D341Med (cell line): ENCODE measurements around the gene APLP2.
"Not testable (repeated sequence)": the region's sequence is repeated elsewhere in the genome, so short reads cannot be mapped to it uniquely, and the experiment has no call there.

Experiments used
- DNase-seq: peaks from one replicate; pipeline ENCODE4 v3.0.0; 2012; ENCODE audit warnings: low spot score

APLP2 gene

GRCh38 chr11:130061017-130061416 lies 8.7 kb upstream of the APLP2 start:
- DNase-seq, result no peak

DNA sequence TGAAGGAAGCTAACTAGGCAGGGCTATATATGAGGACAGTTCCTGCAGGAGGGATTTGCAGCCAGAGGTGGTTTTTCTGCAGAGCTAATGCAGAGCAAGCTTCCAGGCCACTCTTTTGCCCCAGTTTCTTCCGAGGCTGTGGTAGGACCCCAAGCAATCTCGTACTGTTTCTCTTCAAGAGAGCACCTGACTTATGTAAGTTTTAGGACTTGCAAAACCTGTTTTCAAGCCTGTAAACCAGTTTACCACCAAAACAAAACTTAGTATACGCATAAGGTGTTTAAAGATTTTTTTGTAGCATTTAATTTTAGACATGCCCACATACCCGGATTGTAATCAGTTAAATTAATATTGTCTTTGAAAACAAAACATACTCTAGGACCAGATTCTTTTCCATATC lies 7.7 kb upstream of the APLP2 start:
- no peak for DNase-seq

GRCh38 chr11:130063451-130063850 lies 6.2 kb upstream of the APLP2 start:
- no peak for DNase-seq

DNA sequence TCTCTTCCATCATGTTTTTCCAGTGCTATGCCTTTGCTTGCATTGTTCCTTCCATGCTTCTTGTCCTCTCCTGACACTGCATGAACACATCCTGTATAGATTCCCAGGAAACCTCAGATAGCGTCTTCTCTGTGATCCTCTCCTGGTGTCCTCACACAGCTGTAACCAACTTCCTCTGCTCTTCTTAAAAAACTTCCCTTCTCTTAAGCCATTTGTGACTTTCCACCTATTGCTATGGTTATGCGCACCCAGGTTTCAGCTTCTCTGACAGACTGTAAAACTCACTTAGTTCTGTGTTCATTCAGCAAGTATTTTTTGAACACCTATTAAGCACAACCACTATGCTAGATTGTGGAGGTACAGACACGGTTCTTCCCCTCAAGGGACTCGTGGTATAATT lies 5.1 kb upstream of the APLP2 start:
- no peak for DNase-seq

GRCh38 chr11:130066338-130066737 lies 3.4 kb upstream of the APLP2 start:
- DNase-seq, result no peak

- DNase-seq, result no peak
Measured at GRCh38 chr11:130068546-130068985, 1.1 kb upstream of the APLP2 start.

DNA sequence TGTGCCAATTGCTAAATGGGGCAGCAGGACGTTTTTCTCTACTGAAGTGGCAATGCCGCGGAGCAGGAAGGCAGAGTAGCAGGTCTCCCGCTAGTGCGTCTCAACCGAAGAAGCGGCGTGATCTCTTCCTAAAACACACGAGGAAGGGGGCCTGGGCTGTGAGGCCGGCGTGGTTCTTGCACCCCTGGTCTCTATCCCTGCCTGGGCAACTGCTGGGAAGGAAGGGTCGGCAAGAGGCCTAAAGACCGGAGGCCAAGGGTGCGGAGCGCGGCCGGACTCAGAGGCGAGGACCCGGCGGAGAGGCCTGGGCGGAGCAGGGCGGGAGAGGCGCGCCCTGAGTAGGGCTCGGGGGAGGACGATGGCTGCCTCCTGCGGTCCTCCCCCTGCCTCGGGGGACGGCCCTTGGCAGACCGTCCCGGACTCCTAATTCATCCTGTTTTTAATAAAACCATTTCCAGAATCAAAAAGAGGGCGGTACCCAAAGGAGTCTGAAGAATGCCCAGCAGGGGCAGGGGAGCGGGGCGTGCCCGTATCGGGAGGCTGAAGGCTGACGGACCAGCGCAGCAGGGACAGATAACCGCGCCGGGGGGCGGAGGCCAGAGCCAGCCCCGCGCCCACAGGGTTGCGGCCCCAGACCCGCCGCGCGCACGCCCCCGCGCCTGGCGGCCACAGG lies 572 bp upstream of the APLP2 start:
- DNase-seq, result no peak

DNA sequence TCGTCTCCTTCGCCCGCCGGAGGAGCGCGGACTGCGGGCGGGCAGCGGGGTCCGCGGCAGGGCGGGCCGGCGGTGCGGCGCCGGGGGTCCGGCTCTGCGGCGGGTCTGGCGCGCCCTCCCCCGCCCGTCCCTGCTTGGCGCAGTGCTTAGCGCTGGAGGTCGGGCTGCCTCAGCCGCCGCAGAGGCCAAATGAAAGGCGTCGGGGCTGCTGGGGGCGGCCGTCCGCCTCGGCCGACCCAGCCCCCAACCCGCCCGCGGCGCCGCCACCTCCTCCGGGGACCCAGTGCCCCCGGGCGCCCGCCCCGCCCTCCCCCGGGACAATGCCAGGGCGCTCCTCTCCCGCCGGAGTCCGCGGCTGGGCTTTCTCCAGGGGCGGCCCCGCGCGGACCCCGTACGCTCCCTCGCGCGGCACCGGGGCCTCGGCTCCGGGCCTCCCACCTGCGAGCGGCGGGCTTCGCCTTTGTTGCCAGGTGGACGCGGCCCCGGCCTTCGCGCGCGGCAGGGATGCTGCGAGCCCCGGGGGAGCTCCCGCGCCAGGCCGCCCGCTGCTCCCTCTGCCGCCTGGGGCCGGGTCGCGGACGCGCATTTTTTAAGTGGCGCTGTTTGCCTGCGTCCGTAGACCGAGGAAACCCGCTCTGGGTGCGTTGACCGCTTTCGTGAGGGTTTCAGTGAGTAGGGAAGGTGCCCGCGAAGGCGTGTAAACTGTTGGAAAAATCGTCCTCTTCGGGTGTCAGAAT lies 583 bp downstream of the APLP2 start:
- DNase-seq, result peak; percentile 78

DNA sequence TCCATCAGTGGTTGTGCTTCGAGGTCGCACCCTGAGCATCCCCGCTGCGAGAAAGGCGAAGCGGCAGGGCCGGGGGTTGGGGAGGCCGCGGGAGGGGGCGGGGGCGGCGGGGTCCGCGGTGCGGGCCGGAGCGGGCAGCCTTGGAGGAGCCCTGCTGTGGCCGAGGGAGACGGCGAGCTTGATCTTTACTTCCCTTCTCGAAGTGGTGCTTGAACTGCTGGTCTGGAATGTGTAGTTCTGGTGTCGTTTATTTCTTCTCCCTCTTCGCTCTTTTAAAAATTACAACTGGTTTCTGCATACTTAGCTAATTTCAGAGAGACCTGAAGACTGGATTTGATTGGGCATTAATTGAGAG lies 1.1 kb downstream of the APLP2 start:
- DNase-seq, result peak; percentile 46

DNA sequence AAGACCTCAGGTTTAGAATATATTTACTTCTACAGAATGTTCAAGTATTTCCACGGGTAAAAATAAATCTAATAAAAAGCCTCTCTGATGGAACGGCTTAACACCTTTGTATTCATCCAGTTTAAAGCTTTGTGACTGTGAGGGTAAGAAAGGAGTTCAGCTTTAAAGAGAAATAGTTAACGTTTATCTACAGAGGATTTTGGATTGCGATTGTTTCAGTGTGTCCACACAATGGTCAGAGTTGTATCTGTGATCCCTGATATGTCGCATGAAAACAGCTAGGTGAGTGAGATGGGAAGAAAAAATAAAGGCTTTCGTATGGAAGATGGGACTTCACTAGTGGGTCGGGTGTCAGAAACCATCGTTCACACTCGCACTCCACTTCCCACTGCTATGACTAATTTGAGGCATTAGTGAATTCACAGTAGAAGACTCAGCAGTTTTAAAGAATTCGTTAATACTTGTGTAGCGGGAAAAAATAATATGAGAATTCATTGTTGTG lies 1.6 kb downstream of the APLP2 start:
- no peak for DNase-seq

GRCh38 chr11:130074736-130075135 lies 5.0 kb downstream of the APLP2 start:
- DNase-seq, result no peak

DNA sequence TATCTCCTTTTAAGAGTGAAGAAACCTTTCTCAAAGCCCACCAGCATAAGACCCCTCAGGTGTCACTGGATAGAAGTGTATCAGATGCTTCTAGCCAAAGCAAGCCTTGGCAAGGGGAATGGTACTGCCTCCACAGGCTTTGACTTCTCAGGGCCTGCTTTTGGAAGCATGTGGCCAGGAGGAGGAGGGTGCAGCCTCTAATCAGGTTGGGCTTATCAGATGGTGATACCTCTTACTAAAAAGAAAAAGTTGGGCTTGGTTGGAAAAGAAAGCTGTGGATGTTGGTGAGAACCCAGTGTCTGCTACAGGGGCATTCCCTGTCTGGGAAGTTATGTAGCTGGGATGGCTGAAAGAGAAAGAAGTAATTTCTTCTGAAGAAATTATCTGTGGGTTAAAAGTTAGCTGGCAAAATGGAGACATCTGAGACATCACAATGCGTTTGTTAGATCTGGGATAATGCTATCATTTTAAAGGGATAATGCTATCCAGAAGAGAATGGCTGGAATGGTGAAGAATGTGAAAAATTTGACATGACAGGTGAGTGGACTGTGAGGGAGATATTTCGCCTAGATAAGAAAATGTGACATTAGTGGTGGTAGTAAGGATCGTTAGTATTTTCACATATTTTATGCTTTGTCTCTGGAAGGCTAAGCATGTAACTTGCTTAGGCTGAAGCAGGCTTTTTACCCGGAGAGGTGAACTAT lies 7.2 kb downstream of the APLP2 start:
- DNase-seq, result no peak

DNA sequence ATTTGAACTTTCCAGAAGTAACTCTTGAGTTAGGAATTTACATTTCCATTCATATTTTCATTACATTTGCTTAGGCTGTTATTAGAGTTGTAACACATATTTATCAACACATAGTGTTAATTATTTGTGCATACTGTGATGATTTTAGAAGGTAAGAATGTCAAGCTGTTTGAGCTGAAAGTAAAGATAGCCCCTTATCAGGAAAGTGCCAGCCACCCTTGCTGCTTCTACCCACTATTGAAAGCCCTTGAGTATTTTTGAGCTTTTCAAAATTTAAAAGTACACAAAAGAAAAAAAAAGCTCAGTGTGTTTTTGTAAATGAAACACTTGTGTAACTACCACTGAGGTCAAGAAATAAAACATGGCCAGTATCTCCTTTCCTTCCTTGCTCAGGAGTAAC lies 8.0 kb downstream of the APLP2 start:
- no peak for DNase-seq

DNA sequence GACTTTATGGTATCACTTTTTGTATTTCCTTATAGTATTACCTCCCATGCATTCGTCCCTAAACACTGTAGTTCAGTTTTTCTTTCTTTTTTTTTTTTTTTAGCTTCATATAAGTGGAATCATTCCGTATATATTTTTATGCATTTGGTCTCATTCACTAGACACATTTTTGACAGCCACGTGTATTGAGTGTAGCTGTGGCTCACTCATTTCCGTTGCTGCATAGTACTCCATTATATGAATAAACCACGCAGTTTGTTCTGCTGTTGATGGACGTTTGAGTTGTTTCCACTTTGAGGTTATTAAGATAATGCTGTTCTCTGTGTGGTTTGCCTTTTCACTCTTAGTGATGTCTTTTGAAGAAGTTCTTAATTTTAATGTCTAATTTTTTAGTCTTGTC lies 8.4 kb downstream of the APLP2 start:
- DNase-seq, result no peak

DNA sequence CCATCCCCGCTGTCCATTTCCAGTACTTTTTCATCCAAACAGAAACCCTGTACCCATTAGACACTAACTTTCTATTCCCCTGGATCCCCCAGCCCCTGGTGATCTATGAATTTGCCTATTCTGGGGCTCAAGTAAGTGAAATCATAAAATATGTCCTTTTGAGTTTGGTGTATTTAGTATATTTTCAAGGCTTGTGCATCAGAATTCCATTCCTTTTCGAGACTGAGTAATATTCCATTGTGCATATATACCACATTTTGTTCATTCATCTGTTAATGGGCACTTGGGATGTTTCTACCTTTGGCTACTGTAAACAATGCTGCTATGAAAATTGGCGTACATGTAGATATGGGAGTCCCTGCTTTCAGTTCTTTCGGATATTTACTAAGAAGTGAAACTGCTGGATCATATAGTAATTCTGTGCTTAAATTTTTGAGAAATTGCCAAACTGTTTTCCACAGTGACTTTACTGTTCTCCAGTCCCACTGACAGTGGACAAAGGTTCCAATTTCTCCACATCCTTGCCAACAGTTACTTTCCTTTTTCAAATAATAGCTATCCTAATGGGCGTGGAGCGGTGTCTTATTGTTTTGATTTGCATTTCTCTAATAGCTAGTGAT lies 16.1 kb downstream of the APLP2 start:
- DNase-seq, result no peak

DNA sequence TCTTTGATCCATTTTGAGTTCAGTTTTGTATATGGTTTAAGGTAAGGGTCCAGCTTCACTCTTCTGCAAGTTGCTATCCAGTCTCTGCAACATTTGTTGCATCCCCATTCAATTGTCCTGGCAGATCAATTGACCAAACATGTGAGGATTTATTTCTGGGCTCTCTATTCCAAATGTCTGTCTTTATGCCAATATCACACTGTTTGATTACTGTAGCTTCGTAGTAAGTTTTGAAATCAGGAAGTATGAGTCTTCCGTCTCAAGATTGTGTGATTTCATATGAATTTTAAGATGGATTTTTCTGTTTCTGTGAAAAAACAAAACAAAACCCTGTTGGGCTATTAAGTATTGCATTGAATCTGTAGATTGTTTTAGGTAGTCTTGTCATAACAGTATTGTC lies 17.0 kb downstream of the APLP2 start:
- DNase-seq, result no peak

DNA sequence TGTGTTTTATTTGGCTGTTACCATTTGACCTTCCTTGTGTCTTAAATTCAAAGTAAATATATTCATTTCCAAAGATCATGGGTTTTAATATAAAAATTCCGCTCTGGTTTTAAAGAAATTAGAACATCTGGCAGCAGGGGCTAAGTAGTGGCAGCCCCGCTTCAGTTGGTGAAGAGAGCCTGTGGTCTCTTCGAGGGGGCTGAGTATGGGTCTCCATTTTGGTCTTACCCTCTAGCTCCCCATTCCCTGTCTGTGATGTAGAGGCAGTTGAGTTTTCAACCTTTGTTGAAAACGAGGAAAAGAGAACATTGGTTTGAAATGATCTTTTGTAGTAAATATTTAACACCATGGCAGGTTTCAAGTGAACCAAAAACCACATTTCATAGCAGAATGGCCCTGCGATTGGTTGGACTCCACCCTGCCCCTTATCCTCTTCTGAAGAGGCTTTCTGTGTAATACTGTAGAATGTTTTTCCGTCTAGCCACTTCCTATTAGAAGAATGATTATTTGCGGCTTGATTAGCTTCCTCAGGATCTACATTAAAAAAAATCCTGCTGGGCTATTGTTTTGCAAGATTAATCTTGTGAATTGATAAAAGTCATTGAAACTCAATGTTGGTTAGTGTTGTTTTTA lies 17.7 kb downstream of the APLP2 start:
- no peak for DNase-seq

DNA sequence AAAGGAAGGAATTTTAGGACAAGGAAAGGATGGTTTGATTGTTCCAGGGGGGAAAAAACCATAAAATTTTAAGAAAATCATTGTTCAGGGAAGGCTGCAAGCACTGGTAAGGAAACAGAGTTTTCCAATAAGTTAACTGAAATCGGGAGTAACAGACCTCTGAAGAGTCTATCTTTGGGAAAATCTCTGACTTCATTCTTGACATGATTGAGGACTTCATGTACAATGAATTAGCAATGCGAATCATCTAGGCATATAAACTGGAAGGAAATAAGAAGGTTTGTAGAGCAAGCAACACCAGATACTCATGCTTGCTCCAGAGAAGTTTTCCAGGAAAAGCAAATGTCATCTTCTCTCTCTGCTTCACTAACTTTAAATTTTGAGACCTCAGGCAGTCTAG lies 18.5 kb downstream of the APLP2 start:
- no peak for DNase-seq

- DNase-seq, result no peak
Measured at GRCh38 chr11:130088919-130089673, 19.4 kb downstream of the APLP2 start.

- DNase-seq, result no peak
Measured at GRCh38 chr11:130089674-130090073, 20.0 kb downstream of the APLP2 start.

DNA sequence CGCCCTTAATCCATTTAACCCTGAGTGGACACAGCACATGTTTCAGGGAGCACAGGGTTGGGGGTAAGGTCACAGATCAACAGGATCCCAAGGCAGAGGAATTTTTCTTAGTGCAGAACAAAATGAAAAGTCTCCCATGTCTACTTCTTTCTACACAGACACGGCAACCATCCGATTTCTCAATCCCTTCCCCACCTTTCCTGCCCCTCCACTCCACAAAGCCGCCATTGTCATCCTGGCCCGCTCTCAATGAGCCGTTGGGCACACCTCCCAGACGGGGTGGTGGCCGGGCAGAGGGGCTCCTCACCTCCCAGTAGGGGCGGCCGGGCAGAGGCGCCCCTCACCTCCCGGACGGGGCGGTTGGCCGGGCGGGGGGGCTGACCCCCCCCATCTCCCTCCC lies 20.8 kb downstream of the APLP2 start:
- not testable (repeated sequence) for DNase-seq
